CD4-positive, alpha-beta T cell treated with Interleukin-15 for 1 hour (primary cell): ENCODE data around the gene RGN.
"Not testable (repeated sequence)": the region's sequence is repeated elsewhere in the genome, so short reads cannot be mapped to it uniquely, and the experiment has no call there.

ENCODE experiments used
- DNase-seq: peaks from one replicate; pipeline ENCODE4 v3.0.0-alpha.2; 2020

RGN gene

GRCh38 chrX:47078129-47079043 lies at the start of gene RGN:
RGN (plus strand) TSS chrX:47078443; CDS start chrX:47081145, 2,702 bp downstream.
- DNase-seq, result no peak

GRCh38 chrX:47030339-47030738 lies 47.9 kb upstream of the RGN start:
- no peak for DNase-seq

- DNase-seq, result no peak
Observed at GRCh38 chrX:47047989-47048388, 30.3 kb upstream of the RGN start.

- no peak for DNase-seq
Observed at GRCh38 chrX:47059142-47059874, 18.9 kb upstream of the RGN start.

GRCh38 chrX:47060708-47061107 lies 17.5 kb upstream of the RGN start:
- DNase-seq, result no peak

- no peak for DNase-seq
Observed at GRCh38 chrX:47061238-47061919, 16.9 kb upstream of the RGN start.

GRCh38 chrX:47063179-47063578 lies 15.1 kb upstream of the RGN start:
- no peak for DNase-seq

GRCh38 chrX:47068214-47068613 lies 10.0 kb upstream of the RGN start:
- DNase-seq, result no peak

- DNase-seq, result no peak
Observed at GRCh38 chrX:47068720-47069119, 9.5 kb upstream of the RGN start.

- no peak for DNase-seq
Observed at GRCh38 chrX:47080215-47080914, 2.1 kb downstream of the RGN start.

- no peak for DNase-seq
Observed at GRCh38 chrX:47080915-47081236, 2.6 kb downstream of the RGN start.

- no peak for DNase-seq
Observed at GRCh38 chrX:47091149-47091775, 13.0 kb downstream of the RGN start.

- no peak for DNase-seq
Observed at GRCh38 chrX:47093248-47093647, 15.0 kb downstream of the RGN start.

- DNase-seq, result no peak
Observed at GRCh38 chrX:47093860-47094259, 15.6 kb downstream of the RGN start.

- DNase-seq, result no peak
Observed at GRCh38 chrX:47097018-47097417, 18.8 kb downstream of the RGN start.

GRCh38 chrX:47098338-47099094 lies 20.3 kb downstream of the RGN start:
- DNase-seq, result no peak

- no peak for DNase-seq
Observed at GRCh38 chrX:47101206-47101605, 23.0 kb downstream of the RGN start.

- not testable (repeated sequence) for DNase-seq
Observed at GRCh38 chrX:47110936-47111615, 32.8 kb downstream of the RGN start.

- DNase-seq, result no peak
Observed at GRCh38 chrX:47112316-47112954, 34.2 kb downstream of the RGN start.

- DNase-seq, result not testable (repeated sequence)
Observed at GRCh38 chrX:47116551-47117110, 38.4 kb downstream of the RGN start.
